DOHH2 (cell line): ENCODE data around the gene METTL5.
"Not testable (repeated sequence)": the region's sequence is repeated elsewhere in the genome, so short reads cannot be mapped to it uniquely, and the experiment has no call there.

Experiments used
- EZH2phosphoT487 ChIP-seq: fragments of 200-600 bp; sonication (generic); IDR thresholded peaks from 2 replicates; pipeline ENCODE4 v1.6.1; 2017; ENCODE audit warnings: borderline replicate concordance, mild to moderate bottlenecking, antibody characterized with exemption, low read length, moderate library complexity, mixed read lengths
- TF ChIP-seq, protein P1 (sequence below): fragments of 200-600 bp; sonication (generic); IDR thresholded peaks from one replicate; pipeline ENCODE4 v1.5.1; 2014; ENCODE audit warnings: antibody characterized with exemption, mild to moderate bottlenecking, low read depth, low read length; ENCODE audit not compliant: poor library complexity, severe bottlenecking

- TF ChIP-seq, protein P1, sequence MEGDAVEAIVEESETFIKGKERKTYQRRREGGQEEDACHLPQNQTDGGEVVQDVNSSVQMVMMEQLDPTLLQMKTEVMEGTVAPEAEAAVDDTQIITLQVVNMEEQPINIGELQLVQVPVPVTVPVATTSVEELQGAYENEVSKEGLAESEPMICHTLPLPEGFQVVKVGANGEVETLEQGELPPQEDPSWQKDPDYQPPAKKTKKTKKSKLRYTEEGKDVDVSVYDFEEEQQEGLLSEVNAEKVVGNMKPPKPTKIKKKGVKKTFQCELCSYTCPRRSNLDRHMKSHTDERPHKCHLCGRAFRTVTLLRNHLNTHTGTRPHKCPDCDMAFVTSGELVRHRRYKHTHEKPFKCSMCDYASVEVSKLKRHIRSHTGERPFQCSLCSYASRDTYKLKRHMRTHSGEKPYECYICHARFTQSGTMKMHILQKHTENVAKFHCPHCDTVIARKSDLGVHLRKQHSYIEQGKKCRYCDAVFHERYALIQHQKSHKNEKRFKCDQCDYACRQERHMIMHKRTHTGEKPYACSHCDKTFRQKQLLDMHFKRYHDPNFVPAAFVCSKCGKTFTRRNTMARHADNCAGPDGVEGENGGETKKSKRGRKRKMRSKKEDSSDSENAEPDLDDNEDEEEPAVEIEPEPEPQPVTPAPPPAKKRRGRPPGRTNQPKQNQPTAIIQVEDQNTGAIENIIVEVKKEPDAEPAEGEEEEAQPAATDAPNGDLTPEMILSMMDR: not testable (repeated sequence)
- not testable (repeated sequence) for TF ChIP-seq EZH2phosphoT487
Measured at GRCh38 chr2:169820101-169820500, 4.6 kb downstream of the METTL5 start.
